HepG2 (cell line): Measurements from ENCODE around the gene ZNF396. TPM values are rescaled to one million over a fixed set of nuclear protein-coding genes. Genes with fewer than 3 reads are reported as not detected.

Experiments used
- ATAC-seq: fragments of 200-7000 bp; cut with Tn5 transposase; 3 replicates; pipeline ENCODE4 v1.9.1; 2020; ENCODE audit warnings: mild to moderate bottlenecking, moderate library complexity
- BruUV-seq: library from RNA; stranded (reverse); fragments of 400-500 nt; replicated peaks from 2 replicates; lab custom pipeline; 2021; lab: Mats Ljungman, UMichigan
- CTCF ChIA-PET: fragments of 300-600 bp; formaldehyde crosslinking; extraction: SDS; loops from one replicate; lab custom pipeline; 2021; ENCODE audit warnings: low total read pairs, inconsistent platforms, low intra/inter-chr PET ratio; lab: Yijun Ruan, JAX
- POLR2A ChIA-PET: fragments of 350-600 bp; sonication (Branson Sonifier 250); formaldehyde crosslinking; loops from one replicate; lab custom pipeline; 2020; ENCODE audit warnings: antibody characterized with exemption, inconsistent platforms; lab: Yijun Ruan, JAX
- DNase-seq: peaks from one replicate; pipeline ENCODE4 v3.0.0-alpha.2; 2015; ENCODE audit warnings: low spot score
- FAIRE-seq: peaks from 3 replicates; lab custom pipeline; 2011; peaks lifted over from hg19 to GRCh38; lab: Jason Lieb, UNC
- H2AFZ ChIP-seq: one replicate; pipeline ENCODE4 v1.6.1; 2011; ENCODE audit warnings: low read length, inconsistent platforms
- H3K27ac ChIP-seq: fragments of 300-600 bp; 3 replicates; pipeline ENCODE4 v1.8.0; 2011; ENCODE audit warnings: mixed run types, mild to moderate bottlenecking, mixed read lengths, low read length, inconsistent platforms; ENCODE audit not compliant: insufficient read depth; ENCODE audit errors: extremely low read length
- H3K27me3 ChIP-seq, 2 experiments: fragments of 200-600 bp in 1 of 2; 2 replicates in 1 of 2; 3 replicates in 1 of 2; pipeline versions ENCODE4 v1.6.0 to v1.8.0; 2011; ENCODE audit warnings: low read length in 2 of 2, mild to moderate bottlenecking in 2 of 2, moderate library complexity in 2 of 2, inconsistent platforms in 1 of 2; ENCODE audit not compliant: insufficient read depth in 2 of 2, control insufficient read depth in 1 of 2
- H3K36me3 ChIP-seq, 2 experiments: fragments of 200-600 bp in 1 of 2; replicated peaks in 1 of 2; 2 replicates in 1 of 2; 3 replicates in 1 of 2; pipeline versions ENCODE4 v1.5.1 to v1.8.0; 2011; ENCODE audit warnings: low read length in 2 of 2, inconsistent platforms in 1 of 2; ENCODE audit not compliant: insufficient read depth in 2 of 2, control insufficient read depth in 1 of 2
- H3K4me1 ChIP-seq: 2 replicates; pipeline ENCODE4 v1.5.1; 2012; ENCODE audit warnings: low read length, inconsistent platforms; ENCODE audit not compliant: insufficient read depth
- H3K4me2 ChIP-seq: 2 replicates; pipeline ENCODE4 v1.6.0; 2011; ENCODE audit warnings: low read depth, low read length, inconsistent platforms
- H3K4me3 ChIP-seq, 3 experiments: fragments of 200-600 bp in 1 of 3; sonication (generic), shearing (Covaris generic) in 1 of 3; replicated peaks in 1 of 3; 2 replicates each; pipeline ENCODE4 v1.5.1; 2011 to 2016; ENCODE audit warnings: low read length in 3 of 3, inconsistent platforms in 2 of 3, low read depth in 2 of 3, mild to moderate bottlenecking in 2 of 3, control low read depth in 1 of 3, mixed read lengths in 1 of 3; ENCODE audit not compliant: insufficient read depth in 1 of 3
- H3K79me2 ChIP-seq: one replicate; pipeline ENCODE4 v1.6.1; 2011; ENCODE audit warnings: low read length, inconsistent platforms; ENCODE audit not compliant: insufficient read depth
- H3K9ac ChIP-seq: 2 replicates; pipeline ENCODE4 v1.6.0; 2011; ENCODE audit warnings: mild to moderate bottlenecking, low read depth, low read length, inconsistent platforms; ENCODE audit not compliant: insufficient read depth
- H3K9me3 ChIP-seq: 2 replicates; pipeline ENCODE4 v1.5.1; 2012; ENCODE audit warnings: mild to moderate bottlenecking, low read length
- H4K20me1 ChIP-seq: 2 replicates; pipeline ENCODE4 v1.6.0; 2011; ENCODE audit warnings: inconsistent platforms, mild to moderate bottlenecking, low read length, moderate library complexity; ENCODE audit not compliant: insufficient read depth
- ARNT2 ChIP-seq: sonication (generic); formaldehyde crosslinking; IDR thresholded peaks from 2 replicates; pipeline ENCODE4 v1.8.0; 2022; ENCODE audit warnings: mild to moderate bottlenecking, low read depth, missing genetic modification reagents, moderate library complexity
- DMAP1 ChIP-seq: IDR thresholded peaks from 2 replicates; pipeline ENCODE4 v1.6.1; 2016
- DNMT3B ChIP-seq: conservative IDR thresholded peaks from 2 replicates; pipeline ENCODE4 v1.6.1; 2016; ENCODE audit warnings: missing biosample characterization, control low read depth
- ZBTB38 ChIP-seq: sonication (generic); formaldehyde crosslinking; IDR thresholded peaks from 2 replicates; pipeline ENCODE4 v1.5.1; 2020; ENCODE audit warnings: mild to moderate bottlenecking, missing genetic modification reagents
- ZNF710 ChIP-seq: sonication (generic); formaldehyde crosslinking; IDR thresholded peaks from 2 replicates; pipeline ENCODE4 v1.5.0; 2020; ENCODE audit warnings: mild to moderate bottlenecking, missing genetic modification reagents, borderline replicate concordance
- ZNF891 ChIP-seq: sonication (generic); formaldehyde crosslinking; IDR thresholded peaks from 2 replicates; pipeline ENCODE4 v1.5.0; 2020; ENCODE audit warnings: mild to moderate bottlenecking, missing genetic modification reagents
- ZSCAN21 ChIP-seq: sonication (generic); formaldehyde crosslinking; IDR thresholded peaks from 2 replicates; pipeline ENCODE4 v1.8.0; 2022; ENCODE audit warnings: mild to moderate bottlenecking, missing genetic modification reagents, moderate library complexity, borderline replicate concordance
- WGBS: methylation state at CpG from one replicate; pipeline ENCODE4 v1.1.6; 2017; ENCODE audit warnings: low lambda C conversion rate; 5-methylcytosine and 5-hydroxymethylcytosine counted together
- in situ Hi-C: cut with HindIII; loops from 2 replicates; pipeline ENCODE4 v1.10.0; 2017; ENCODE audit warnings: low pct_unique_long_range_greater_than_20kb; ENCODE audit not compliant: extremely low pct_ligation_motif_present
- intact Hi-C: fragments of 100-400 bp; cut with micrococcal nuclease; formaldehyde crosslinking; loops from one replicate; pipeline ENCODE4 v1.10.0; 2022; ENCODE audit not compliant: unreplicated experiment
- polyA plus RNA-seq, 8 experiments: library from polyadenylated mRNA; depleted of rRNA in 3 of 8; stranded (reverse) in 7 of 8; unstranded in 1 of 8; fragments of >200 nt; fragmentation: Illumina TruSeq in 4 of 8; extraction: Trizol in 4 of 8; gene quantifications; 2 replicates each; pipeline versions ENCODE4 v1.2.1 to v1.2.3, GENCODE V29; 2011 to 2016; ENCODE audit warnings: low read depth in 4 of 8, missing spikeins in 1 of 8, mixed read lengths in 1 of 8; ENCODE audit not compliant: insufficient read depth in 1 of 8
- total RNA-seq, 5 experiments: library from RNA; depleted of rRNA; stranded (reverse); fragments of >200 nt; fragmentation: Illumina TruSeq; extraction: Trizol; gene quantifications; 2 replicates each; pipeline ENCODE4 v1.2.3, GENCODE V29; 2016; ENCODE audit warnings: low read depth in 1 of 5
- TF ChIP-seq, protein P1 (sequence below): sonication (generic); formaldehyde crosslinking; IDR thresholded peaks from 2 replicates; pipeline ENCODE4 v1.4.0; 2020; ENCODE audit warnings: missing genetic modification reagents
- TF ChIP-seq, protein P2 (sequence below): sonication (generic); formaldehyde crosslinking; IDR thresholded peaks from 2 replicates; pipeline ENCODE4 v1.5.0; 2020; ENCODE audit warnings: mild to moderate bottlenecking, missing genetic modification reagents
- TF ChIP-seq, protein P3 (sequence below): sonication (generic); formaldehyde crosslinking; IDR thresholded peaks from 2 replicates; pipeline ENCODE4 v1.5.0; 2020; ENCODE audit warnings: mild to moderate bottlenecking, missing genetic modification reagents

Gene ZNF396
- total and polyA plus RNA-seq, 2 of the 13 experiments (the other 11 are each of a cell fraction or from before 2014, with no cell fraction given) = 0.25 to 0.75 TPM

DNA sequence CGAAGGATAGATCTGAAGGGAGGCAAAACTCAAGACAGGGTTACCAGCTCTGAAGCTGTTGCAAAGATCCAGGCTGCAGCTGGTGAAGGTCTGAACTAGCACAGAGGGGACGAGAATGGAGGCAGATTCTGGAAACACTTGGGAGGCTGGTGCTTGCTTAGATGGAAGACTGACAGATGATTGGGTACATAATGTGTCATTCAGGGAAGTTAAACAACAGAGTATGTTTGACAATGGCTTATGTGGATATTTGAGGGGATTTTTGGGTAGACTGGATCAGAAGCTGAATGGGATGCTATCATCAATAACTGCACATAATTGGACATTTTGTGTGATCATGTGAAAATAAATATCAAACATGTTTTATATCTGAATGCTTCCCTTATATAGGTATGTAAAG is 2.3 kb upstream of the ZNF396 start:
- ATAC-seq (no peak), FAIRE-seq (no peak), DNase-seq (no peak)
- Histone ChIP-seq H3K79me2 (no peaks in the 10 kb centered on the region), H3K4me2 (no peak overlapping the region), H3K27ac (no peak overlapping the region), H3K36me3 (no peaks in the 10 kb centered on the region), H3K27me3 (no peaks in the 10 kb centered on the region; a peak in 1 of 5 replicates), H2AFZ (peak overlapping the region; percentile 56), H3K9me3 (no peaks in the 10 kb centered on the region), H4K20me1 (no peaks in the 10 kb centered on the region), H3K4me1 (peaks cover 6% of the 10 kb centered on the region; the same call in 1 of the 2 replicates), H3K9ac (no peak overlapping the region), H3K4me3 (no peak overlapping the region)
- POLR2A ChIA-PET = no interaction called here
- BruUV-seq = no TSS peak
- in situ Hi-C loops = loop anchor here (25.0 kb wide), 1 partner anchor 583 kb away; the partner anchor contains the start of gene RMP24
- intact Hi-C loops = no loop called here
- CTCF ChIA-PET = no interaction called here
- 5% methylated on average over 2 of the region's 2 CpGs for WGBS
- no peak for TF ChIP-seq DMAP1 (CRISPR knock-in tag)
- no peak for TF ChIP-seq DNMT3B (CRISPR knock-in tag)
- no peak for TF ChIP-seq ARNT2 (CRISPR knock-in tag)
- TF ChIP-seq ZSCAN21 (CRISPR knock-in tag) = no peak
- TF ChIP-seq, protein P1, sequence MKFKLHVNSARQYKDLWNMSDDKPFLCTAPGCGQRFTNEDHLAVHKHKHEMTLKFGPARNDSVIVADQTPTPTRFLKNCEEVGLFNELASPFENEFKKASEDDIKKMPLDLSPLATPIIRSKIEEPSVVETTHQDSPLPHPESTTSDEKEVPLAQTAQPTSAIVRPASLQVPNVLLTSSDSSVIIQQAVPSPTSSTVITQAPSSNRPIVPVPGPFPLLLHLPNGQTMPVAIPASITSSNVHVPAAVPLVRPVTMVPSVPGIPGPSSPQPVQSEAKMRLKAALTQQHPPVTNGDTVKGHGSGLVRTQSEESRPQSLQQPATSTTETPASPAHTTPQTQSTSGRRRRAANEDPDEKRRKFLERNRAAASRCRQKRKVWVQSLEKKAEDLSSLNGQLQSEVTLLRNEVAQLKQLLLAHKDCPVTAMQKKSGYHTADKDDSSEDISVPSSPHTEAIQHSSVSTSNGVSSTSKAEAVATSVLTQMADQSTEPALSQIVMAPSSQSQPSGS (CRISPR knock-in tag) = no peak
- no peak for TF ChIP-seq ZNF710
- no peak for TF ChIP-seq ZNF891 (CRISPR knock-in tag)
- TF ChIP-seq, protein P2, sequence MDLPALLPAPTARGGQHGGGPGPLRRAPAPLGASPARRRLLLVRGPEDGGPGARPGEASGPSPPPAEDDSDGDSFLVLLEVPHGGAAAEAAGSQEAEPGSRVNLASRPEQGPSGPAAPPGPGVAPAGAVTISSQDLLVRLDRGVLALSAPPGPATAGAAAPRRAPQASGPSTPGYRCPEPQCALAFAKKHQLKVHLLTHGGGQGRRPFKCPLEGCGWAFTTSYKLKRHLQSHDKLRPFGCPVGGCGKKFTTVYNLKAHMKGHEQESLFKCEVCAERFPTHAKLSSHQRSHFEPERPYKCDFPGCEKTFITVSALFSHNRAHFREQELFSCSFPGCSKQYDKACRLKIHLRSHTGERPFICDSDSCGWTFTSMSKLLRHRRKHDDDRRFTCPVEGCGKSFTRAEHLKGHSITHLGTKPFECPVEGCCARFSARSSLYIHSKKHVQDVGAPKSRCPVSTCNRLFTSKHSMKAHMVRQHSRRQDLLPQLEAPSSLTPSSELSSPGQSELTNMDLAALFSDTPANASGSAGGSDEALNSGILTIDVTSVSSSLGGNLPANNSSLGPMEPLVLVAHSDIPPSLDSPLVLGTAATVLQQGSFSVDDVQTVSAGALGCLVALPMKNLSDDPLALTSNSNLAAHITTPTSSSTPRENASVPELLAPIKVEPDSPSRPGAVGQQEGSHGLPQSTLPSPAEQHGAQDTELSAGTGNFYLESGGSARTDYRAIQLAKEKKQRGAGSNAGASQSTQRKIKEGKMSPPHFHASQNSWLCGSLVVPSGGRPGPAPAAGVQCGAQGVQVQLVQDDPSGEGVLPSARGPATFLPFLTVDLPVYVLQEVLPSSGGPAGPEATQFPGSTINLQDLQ (CRISPR knock-in tag) = no peak
- no peak for TF ChIP-seq ZBTB38 (CRISPR knock-in tag)
- TF ChIP-seq, protein P3, sequence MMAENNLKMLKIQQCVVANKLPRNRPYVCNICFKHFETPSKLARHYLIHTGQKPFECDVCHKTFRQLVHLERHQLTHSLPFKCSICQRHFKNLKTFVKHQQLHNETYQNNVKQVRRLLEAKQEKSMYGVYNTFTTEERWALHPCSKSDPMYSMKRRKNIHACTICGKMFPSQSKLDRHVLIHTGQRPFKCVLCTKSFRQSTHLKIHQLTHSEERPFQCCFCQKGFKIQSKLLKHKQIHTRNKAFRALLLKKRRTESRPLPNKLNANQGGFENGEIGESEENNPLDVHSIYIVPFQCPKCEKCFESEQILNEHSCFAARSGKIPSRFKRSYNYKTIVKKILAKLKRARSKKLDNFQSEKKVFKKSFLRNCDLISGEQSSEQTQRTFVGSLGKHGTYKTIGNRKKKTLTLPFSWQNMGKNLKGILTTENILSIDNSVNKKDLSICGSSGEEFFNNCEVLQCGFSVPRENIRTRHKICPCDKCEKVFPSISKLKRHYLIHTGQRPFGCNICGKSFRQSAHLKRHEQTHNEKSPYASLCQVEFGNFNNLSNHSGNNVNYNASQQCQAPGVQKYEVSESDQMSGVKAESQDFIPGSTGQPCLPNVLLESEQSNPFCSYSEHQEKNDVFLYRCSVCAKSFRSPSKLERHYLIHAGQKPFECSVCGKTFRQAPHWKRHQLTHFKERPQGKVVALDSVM (CRISPR knock-in tag) = no peak
